ENCODE data around the gene ARSG.
"Not testable (repeated sequence)": the region's sequence is repeated elsewhere in the genome, so short reads cannot be mapped to it uniquely, and the experiment has no call there.

- TF ChIP-seq CTCF, EZH2 (IDR thresholded peaks at IDR 0.05): not testable (repeated sequence)
These were observed 63.0 kb downstream of the ARSG start for GRCh38 chr17:68354311-68354710.
